SU-DHL-6 (cell line): ENCODE measurements around the gene PAGE1.

Experiments used
- H2AFZ ChIP-seq: fragments of 200-600 bp; sonication (generic); 2 replicates; pipeline ENCODE4 v1.6.1; 2014; ENCODE audit warnings: low read depth, mild to moderate bottlenecking, moderate library complexity, mixed read lengths, antibody characterized with exemption, low read length; ENCODE audit not compliant: severe bottlenecking
- H3F3A ChIP-seq: fragments of 200-600 bp; shearing (Covaris generic); 2 replicates; pipeline ENCODE4 v1.6.0; 2016; ENCODE audit warnings: antibody characterized with exemption, mild to moderate bottlenecking; ENCODE audit not compliant: insufficient read depth
- H3K27ac ChIP-seq: fragments of 200-600 bp; sonication (generic); 2 replicates; pipeline ENCODE4 v1.5.1; 2016; ENCODE audit warnings: low read depth, mild to moderate bottlenecking, low read length, moderate library complexity, mixed read lengths
- H3K27me3 ChIP-seq: fragments of 200-600 bp; sonication (generic), shearing (Covaris generic); 2 replicates; pipeline ENCODE4 v1.6.0; 2014; ENCODE audit warnings: mild to moderate bottlenecking, low read length
- H3K36me3 ChIP-seq: fragments of 200-600 bp; sonication (generic); 2 replicates; pipeline ENCODE4 v1.6.1; 2014; ENCODE audit warnings: mild to moderate bottlenecking, low read length, mixed read lengths
- H3K4me2 ChIP-seq: fragments of 300-600, 200-600 bp; shearing (Covaris generic), sonication (generic); 2 replicates; pipeline ENCODE4 v1.6.0; 2014; ENCODE audit warnings: low read length, low read depth, mild to moderate bottlenecking; ENCODE audit not compliant: poor library complexity, severe bottlenecking
- H3K4me3 ChIP-seq: fragments of 200-600 bp; sonication (generic); 2 replicates; pipeline ENCODE4 v1.5.1; 2014; ENCODE audit warnings: antibody characterized with exemption, low read length, mild to moderate bottlenecking, mixed read lengths; ENCODE audit not compliant: insufficient read depth, poor library complexity, severe bottlenecking
- H3K79me2 ChIP-seq: fragments of 200-600 bp; sonication (generic); 2 replicates; pipeline ENCODE4 v1.6.1; 2014; ENCODE audit warnings: mild to moderate bottlenecking, low read length, moderate library complexity; ENCODE audit not compliant: insufficient read depth
- H3K9ac ChIP-seq: fragments of 200-600 bp; sonication (generic); 2 replicates; pipeline ENCODE4 v1.7.0; 2014; ENCODE audit warnings: mild to moderate bottlenecking, low read length
- H3K9me2 ChIP-seq: fragments of 200-600 bp; sonication (generic); replicated peaks from 2 replicates; pipeline ENCODE4 v1.6.1; 2014; ENCODE audit warnings: low read length; ENCODE audit not compliant: insufficient read depth
- H3K9me3 ChIP-seq: fragments of 200-600 bp; sonication (generic); 2 replicates; pipeline ENCODE4 v1.6.1; 2014; ENCODE audit warnings: low read length, mixed read lengths; ENCODE audit not compliant: insufficient read depth
- H4K20me1 ChIP-seq: fragments of 200-600 bp; sonication (generic); 2 replicates; pipeline ENCODE4 v1.6.1; 2014; ENCODE audit warnings: low read depth, mild to moderate bottlenecking, antibody characterized with exemption, low read length, moderate library complexity, mixed read lengths
- CTCF ChIP-seq: fragments of 200-600 bp; sonication (generic); IDR thresholded peaks from one replicate; pipeline ENCODE4 v1.5.1; 2017; ENCODE audit warnings: antibody characterized with exemption, mild to moderate bottlenecking, low read length, moderate library complexity; ENCODE audit not compliant: insufficient read depth, poor library complexity, severe bottlenecking
- EZH2phosphoT487 ChIP-seq: fragments of 200-600 bp; sonication (generic), shearing (Covaris generic); conservative IDR thresholded peaks from 2 replicates; pipeline ENCODE4 v1.6.1; 2018; ENCODE audit warnings: mild to moderate bottlenecking, antibody characterized with exemption, low read length, moderate library complexity, mixed read lengths

Gene PAGE1

DNA sequence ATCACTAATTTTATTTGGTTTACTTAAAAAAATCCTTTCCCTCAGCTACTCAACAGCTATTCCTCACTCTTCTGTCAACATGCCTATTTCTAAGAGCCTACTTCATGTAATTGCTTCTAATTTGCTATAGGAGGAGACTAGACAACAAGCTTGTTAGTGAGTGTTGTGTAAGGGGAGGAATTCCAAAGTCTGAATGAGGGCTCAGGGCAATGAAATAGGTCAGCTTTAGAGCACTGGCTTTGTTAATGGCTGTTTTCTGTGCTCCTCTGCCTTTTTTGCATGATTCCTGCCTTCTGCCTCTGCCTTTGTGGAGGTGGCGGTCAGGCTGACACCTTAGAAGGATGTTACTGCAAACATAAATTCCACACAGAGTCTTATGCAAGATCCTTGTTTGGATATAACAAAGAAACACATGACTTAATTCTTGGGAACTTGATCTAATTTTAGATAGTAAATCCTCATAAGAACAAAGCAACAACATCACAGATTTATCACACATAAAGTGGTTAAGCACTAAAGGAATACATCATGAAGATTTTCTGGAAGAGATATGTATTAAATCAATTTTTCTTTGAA is 15.0 kb upstream of the PAGE1 start:
- TF ChIP-seq EZH2phosphoT487 = no peak
- TF ChIP-seq CTCF = no peak
- no peaks in the 10 kb centered on the region for H3K9me2 ChIP-seq
- no peak overlapping the region for H3K27ac ChIP-seq
- H3K4me2 ChIP-seq = no peak overlapping the region
- H3K79me2 ChIP-seq = no peaks in the 10 kb centered on the region
- H3K36me3 ChIP-seq = no peaks in the 10 kb centered on the region
- H3K9me3 ChIP-seq = no peaks in the 10 kb centered on the region
- no peak overlapping the region for H3K4me3 ChIP-seq
- no peak overlapping the region for H2AFZ ChIP-seq
- no peaks in the 10 kb centered on the region for H4K20me1 ChIP-seq
- no peak overlapping the region for H3K9ac ChIP-seq
- no peaks in the 10 kb centered on the region for H3F3A ChIP-seq
- H3K27me3 ChIP-seq = no peaks in the 10 kb centered on the region

DNA sequence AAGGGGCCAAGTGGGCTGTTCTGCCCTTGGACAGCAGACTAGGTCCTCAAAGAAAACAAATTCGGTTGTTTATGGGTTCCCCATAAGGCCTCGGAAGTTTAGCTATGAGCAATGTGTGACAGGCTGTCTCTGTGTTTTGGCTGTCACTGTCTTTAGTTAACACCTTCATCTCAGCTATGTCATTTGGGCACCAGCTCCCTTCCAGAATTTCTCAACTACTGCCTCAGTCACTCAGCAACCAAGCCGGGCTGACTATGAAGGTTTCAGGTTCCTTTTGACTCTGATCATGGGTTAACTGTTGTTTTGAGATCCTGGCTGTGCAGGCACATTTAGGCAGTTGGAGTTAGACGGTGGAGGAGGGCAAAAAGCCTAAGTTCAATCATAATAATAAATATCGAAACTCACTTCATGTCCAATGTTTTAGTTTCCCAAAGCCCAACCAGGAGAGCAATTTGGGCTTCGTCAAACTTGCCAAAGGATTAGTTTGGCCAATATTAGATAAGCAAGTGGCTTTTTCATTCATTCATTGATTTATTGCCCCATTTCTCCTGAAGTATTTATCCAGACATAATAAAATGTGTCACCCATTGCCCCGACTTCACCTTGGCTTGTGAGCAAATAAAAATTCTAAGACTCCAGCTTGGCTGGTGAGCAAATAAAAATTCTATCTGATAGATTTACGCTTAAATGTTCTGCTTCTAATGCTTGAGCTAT is 9.1 kb upstream of the PAGE1 start:
- no peaks in the 10 kb centered on the region for H3K36me3 ChIP-seq
- TF ChIP-seq CTCF = no peak
- TF ChIP-seq EZH2phosphoT487 = no peak
- no peak overlapping the region for H3K4me2 ChIP-seq
- no peaks in the 10 kb centered on the region for H3K9me2 ChIP-seq
- no peaks in the 10 kb centered on the region for H3K27me3 ChIP-seq
- H3K27ac ChIP-seq = no peak overlapping the region
- H4K20me1 ChIP-seq = no peaks in the 10 kb centered on the region
- no peak overlapping the region for H3K4me3 ChIP-seq
- no peak overlapping the region for H3K9ac ChIP-seq
- H3K79me2 ChIP-seq = no peaks in the 10 kb centered on the region
- no peaks in the 10 kb centered on the region for H3K9me3 ChIP-seq
- H2AFZ ChIP-seq = no peak overlapping the region
- no peaks in the 10 kb centered on the region for H3F3A ChIP-seq

DNA sequence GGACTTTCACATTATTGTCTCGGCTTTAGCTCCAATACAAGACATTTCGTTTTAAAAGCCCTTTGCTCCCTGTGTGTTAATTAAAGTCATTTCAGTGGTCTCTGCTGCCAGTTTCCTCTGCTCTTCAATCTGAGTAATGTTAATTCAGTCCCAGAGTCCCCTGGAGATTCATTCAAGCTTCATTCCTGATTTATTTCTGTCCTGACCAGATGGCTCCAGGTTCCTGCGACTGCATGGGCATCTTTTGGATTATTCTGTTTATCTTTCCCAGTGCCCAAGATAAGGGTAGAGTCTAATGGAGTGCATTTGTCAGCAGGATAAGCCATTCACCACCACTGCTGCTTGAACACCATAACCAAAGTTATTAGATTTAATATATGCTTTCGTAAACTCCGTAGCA is 6.1 kb upstream of the PAGE1 start:
- no peaks in the 10 kb centered on the region for H3F3A ChIP-seq
- no peak overlapping the region for H3K27ac ChIP-seq
- no peak overlapping the region for H3K9ac ChIP-seq
- no peaks in the 10 kb centered on the region for H3K9me3 ChIP-seq
- no peaks in the 10 kb centered on the region for H3K36me3 ChIP-seq
- no peak overlapping the region for H2AFZ ChIP-seq
- TF ChIP-seq CTCF (no peak), EZH2phosphoT487 (no peak)
- H3K4me2 ChIP-seq = no peak overlapping the region
- H4K20me1 ChIP-seq = no peaks in the 10 kb centered on the region
- no peak overlapping the region for H3K4me3 ChIP-seq
- no peaks in the 10 kb centered on the region for H3K9me2 ChIP-seq
- H3K27me3 ChIP-seq = no peaks in the 10 kb centered on the region
- no peaks in the 10 kb centered on the region for H3K79me2 ChIP-seq
